Suprapubic skin (tissue), 4 donors: Measurements from ENCODE around the gene KIAA0753. TPM values are rescaled to one million over a fixed set of nuclear protein-coding genes. Genes with fewer than 3 reads are reported as not detected.

ENCODE experiments used
- DNase-seq, 2 donors: peaks; one replicate each; pipeline ENCODE4 v3.0.0-alpha.2; 2019; ENCODE audit warnings: low spot score in 2 of 2
- H3K27ac ChIP-seq: fragments of 200-600 bp; sonication (generic); one replicate; pipeline ENCODE4 v1.5.1; 2019
- H3K27me3 ChIP-seq: fragments of 200-600 bp; sonication (generic); one replicate; pipeline ENCODE4 v1.5.1; 2019
- H3K36me3 ChIP-seq: fragments of 200-600 bp; sonication (generic); one replicate; pipeline ENCODE4 v1.5.1; 2019
- H3K4me1 ChIP-seq: fragments of 200-600 bp; sonication (generic); one replicate; pipeline ENCODE4 v1.5.1; 2019
- H3K4me3 ChIP-seq: fragments of 200-600 bp; sonication (generic); one replicate; pipeline ENCODE4 v1.5.1; 2019; ENCODE audit warnings: mild to moderate bottlenecking
- H3K9me3 ChIP-seq: fragments of 200-600 bp; sonication (generic); one replicate; pipeline ENCODE4 v1.5.1; 2019
- EP300 ChIP-seq: sonication (generic); formaldehyde crosslinking; IDR thresholded peaks from one replicate; pipeline ENCODE4 v1.6.1; 2017; ENCODE audit warnings: antibody characterized with exemption
- POLR2A ChIP-seq, 2 donors: fragments of 450-650 bp; IDR thresholded peaks; one replicate each; pipeline ENCODE4 v1.6.1; 2017; ENCODE audit warnings: antibody characterized with exemption in 2 of 2, mild to moderate bottlenecking in 2 of 2, moderate library complexity in 2 of 2
- POLR2AphosphoS5 ChIP-seq, 3 donors: sonication (generic); formaldehyde crosslinking; IDR thresholded peaks; one replicate each; pipeline ENCODE4 v1.6.1; 2017; ENCODE audit warnings: antibody characterized with exemption in 3 of 3
- WGBS: methylation state at CpG from one replicate; pipeline ENCODE4 v1.1.5; 2018; 5-methylcytosine and 5-hydroxymethylcytosine counted together
- total RNA-seq, 4 donors: library from RNA; depleted of rRNA; stranded (reverse); fragments of >200 nt; gene quantifications; one replicate each; pipeline ENCODE4 v1.1.0, GENCODE V29; 2016
- TF ChIP-seq, protein P1 (sequence below), 2 donors: fragments of 200-600 bp in 1 of 2; fragments of 450-650 bp in 1 of 2; sonication (generic) in 1 of 2; IDR thresholded peaks; one replicate each; pipeline ENCODE4 v1.5.1; 2016 to 2019; ENCODE audit warnings: antibody characterized with exemption in 2 of 2, mild to moderate bottlenecking in 1 of 2, moderate library complexity in 1 of 2

KIAA0753 gene
- total RNA-seq, 4 donors from 2014 or later = 4.9 to 24.9 (median 10.4) TPM

DNA sequence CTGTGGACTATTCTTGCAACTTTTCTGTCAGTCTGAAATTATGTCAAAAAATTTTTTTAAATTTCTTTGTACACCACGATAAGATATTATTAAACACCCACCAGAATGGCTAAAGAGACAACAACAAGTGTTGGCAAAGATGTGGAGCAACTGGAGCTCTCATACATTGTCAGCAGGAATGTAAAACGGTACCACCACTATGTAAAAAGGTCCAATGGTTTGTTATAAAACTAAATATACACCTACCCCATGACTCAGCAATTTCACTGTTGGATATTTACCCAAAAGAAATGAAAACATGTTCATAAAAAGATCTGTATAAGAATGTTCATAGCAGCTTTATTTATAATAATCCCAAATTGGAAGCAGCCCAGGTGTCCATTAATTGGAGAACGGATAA, 7.2 kb downstream of the KIAA0753 start:
- TF ChIP-seq POLR2A (IDR thresholded peaks at IDR 0.05) (no peak), EP300 (no peak), POLR2AphosphoS5 (IDR thresholded peaks at IDR 0.05) (no peak)
- TF ChIP-seq, protein P1, sequence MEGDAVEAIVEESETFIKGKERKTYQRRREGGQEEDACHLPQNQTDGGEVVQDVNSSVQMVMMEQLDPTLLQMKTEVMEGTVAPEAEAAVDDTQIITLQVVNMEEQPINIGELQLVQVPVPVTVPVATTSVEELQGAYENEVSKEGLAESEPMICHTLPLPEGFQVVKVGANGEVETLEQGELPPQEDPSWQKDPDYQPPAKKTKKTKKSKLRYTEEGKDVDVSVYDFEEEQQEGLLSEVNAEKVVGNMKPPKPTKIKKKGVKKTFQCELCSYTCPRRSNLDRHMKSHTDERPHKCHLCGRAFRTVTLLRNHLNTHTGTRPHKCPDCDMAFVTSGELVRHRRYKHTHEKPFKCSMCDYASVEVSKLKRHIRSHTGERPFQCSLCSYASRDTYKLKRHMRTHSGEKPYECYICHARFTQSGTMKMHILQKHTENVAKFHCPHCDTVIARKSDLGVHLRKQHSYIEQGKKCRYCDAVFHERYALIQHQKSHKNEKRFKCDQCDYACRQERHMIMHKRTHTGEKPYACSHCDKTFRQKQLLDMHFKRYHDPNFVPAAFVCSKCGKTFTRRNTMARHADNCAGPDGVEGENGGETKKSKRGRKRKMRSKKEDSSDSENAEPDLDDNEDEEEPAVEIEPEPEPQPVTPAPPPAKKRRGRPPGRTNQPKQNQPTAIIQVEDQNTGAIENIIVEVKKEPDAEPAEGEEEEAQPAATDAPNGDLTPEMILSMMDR (IDR thresholded peaks at IDR 0.05) = no peak
- no peak for DNase-seq
- H3K36me3 ChIP-seq = peaks cover 36% of the 10 kb centered on the region
- no peaks in the 10 kb centered on the region for H3K27me3 ChIP-seq
- 95% methylated on average over 3 of the region's 3 CpGs for WGBS
- H3K4me1 ChIP-seq = peaks cover 7% of the 10 kb centered on the region
- no peak overlapping the region for H3K27ac ChIP-seq
- no peak overlapping the region for H3K4me3 ChIP-seq
- H3K9me3 ChIP-seq = no peaks in the 10 kb centered on the region

DNA sequence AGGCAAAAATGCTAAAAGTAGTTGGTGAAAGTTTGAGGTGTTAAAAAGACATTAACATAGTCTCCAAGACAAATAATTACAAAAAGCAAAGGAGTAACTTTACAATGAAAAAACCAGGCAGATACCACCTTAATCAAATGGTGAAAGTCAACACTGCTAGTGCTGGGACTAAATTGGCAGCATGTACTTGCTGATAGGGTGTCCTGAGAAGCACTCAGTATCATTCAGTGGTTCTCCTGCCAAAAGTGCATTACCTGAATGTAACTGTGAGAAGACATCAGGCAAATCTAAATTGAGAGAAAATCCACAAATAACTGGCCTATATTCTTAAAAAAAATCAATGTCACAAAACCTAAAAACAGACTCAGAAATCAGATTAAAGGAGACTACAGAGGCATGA, 8.0 kb downstream of the KIAA0753 start:
- Histone ChIP-seq H3K4me1 (no peaks in the 10 kb centered on the region), H3K9me3 (no peaks in the 10 kb centered on the region), H3K4me3 (no peak overlapping the region), H3K27ac (no peak overlapping the region), H3K36me3 (peaks cover 43% of the 10 kb centered on the region), H3K27me3 (no peaks in the 10 kb centered on the region)
- no peak for DNase-seq
- TF ChIP-seq, protein P1 (IDR thresholded peaks at IDR 0.05) = no peak
- TF ChIP-seq POLR2A (IDR thresholded peaks at IDR 0.05) (no peak), EP300 (no peak), POLR2AphosphoS5 (IDR thresholded peaks at IDR 0.05) (no peak)

DNA sequence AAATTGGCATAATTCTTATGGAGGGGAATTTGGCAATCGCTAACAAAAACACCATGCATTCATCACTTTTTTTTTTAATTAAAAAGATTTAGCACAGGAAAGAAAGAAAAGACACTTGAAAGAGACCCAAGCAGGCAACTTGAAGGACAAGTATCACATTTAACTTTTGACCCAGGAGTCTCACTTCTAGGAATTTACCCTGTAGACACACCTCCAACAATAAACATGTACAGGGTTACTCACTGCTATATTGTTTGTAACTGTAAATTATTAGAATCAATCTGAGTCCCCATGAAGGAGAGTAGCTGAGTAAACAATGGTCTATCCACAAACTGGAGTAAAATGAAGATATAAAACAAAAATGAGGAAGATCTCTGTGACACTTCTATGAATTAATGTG, 10.1 kb downstream of the KIAA0753 start:
- TF ChIP-seq EP300 (no peak), POLR2AphosphoS5 (IDR thresholded peaks at IDR 0.05) (no peak), POLR2A (IDR thresholded peaks at IDR 0.05) (no peak)
- TF ChIP-seq, protein P1 (IDR thresholded peaks at IDR 0.05) = no peak
- H3K27me3 ChIP-seq = no peaks in the 10 kb centered on the region
- 100% methylated on average over 1 of the region's 1 CpG for WGBS
- H3K36me3 ChIP-seq = peaks cover 54% of the 10 kb centered on the region
- no peak overlapping the region for H3K4me3 ChIP-seq
- H3K27ac ChIP-seq = no peak overlapping the region
- H3K4me1 ChIP-seq = no peaks in the 10 kb centered on the region
- no peaks in the 10 kb centered on the region for H3K9me3 ChIP-seq
- DNase-seq = no peak

DNA sequence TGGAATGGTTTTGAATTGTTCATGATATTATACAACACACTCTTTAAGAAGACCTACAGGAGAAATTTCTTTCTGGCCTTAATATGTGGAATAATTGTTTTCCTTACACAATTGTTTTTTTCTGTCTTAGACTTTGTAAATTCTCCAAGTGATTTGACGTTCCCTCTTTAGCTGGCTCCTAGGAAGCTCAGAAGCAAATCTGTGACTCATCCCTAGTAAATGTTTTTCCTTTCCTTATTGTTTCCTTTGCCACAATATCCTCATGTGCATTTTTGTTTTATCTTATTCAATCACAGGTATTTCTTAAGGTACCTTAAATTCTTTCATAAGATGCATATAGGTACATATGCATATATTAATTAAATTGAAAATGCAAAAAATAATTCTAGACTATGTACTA, 13.5 kb downstream of the KIAA0753 start:
- peaks cover 54% of the 10 kb centered on the region for H3K36me3 ChIP-seq
- DNase-seq = no peak
- H3K27ac ChIP-seq = no peak overlapping the region
- TF ChIP-seq EP300 (no peak), POLR2A (IDR thresholded peaks at IDR 0.05) (no peak), POLR2AphosphoS5 (IDR thresholded peaks at IDR 0.05) (no peak)
- TF ChIP-seq, protein P1 (IDR thresholded peaks at IDR 0.05) = no peak
- no peaks in the 10 kb centered on the region for H3K27me3 ChIP-seq
- no peaks in the 10 kb centered on the region for H3K4me1 ChIP-seq
- 70% methylated on average over 1 of the region's 1 CpG for whole genome bisulfite sequencing
- no peak overlapping the region for H3K4me3 ChIP-seq
- H3K9me3 ChIP-seq = no peaks in the 10 kb centered on the region

DNA sequence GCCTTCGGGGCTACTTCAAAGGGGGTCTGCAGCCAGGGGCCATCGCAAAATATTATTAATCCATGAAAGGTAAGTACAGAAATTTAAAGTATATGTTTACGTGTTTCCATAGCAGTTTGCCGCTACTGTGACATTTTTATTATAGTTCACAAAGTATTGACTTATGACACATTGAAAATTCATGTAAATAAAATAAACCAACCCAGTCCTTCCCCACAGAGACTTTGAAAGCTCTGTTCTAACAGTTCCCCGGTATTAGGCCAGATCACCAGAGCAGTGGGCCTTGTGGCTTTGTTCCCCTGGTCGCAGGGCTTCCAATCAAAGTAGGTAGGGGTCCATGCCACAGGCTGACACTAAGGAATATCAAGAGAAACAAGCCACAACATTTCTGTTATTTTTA, 13.9 kb downstream of the KIAA0753 start:
- Histone ChIP-seq H3K27ac (no peak overlapping the region), H3K4me1 (no peaks in the 10 kb centered on the region), H3K9me3 (no peaks in the 10 kb centered on the region), H3K4me3 (no peak overlapping the region), H3K27me3 (no peaks in the 10 kb centered on the region), H3K36me3 (peaks cover 54% of the 10 kb centered on the region)
- TF ChIP-seq EP300 (no peak), POLR2AphosphoS5 (IDR thresholded peaks at IDR 0.05) (no peak), POLR2A (IDR thresholded peaks at IDR 0.05) (no peak)
- TF ChIP-seq, protein P1 (IDR thresholded peaks at IDR 0.05) = no peak
- 87% methylated on average over 6 of the region's 6 CpGs for WGBS
- no peak for DNase-seq
